ENCODE data around the gene CACNA1D. TPM values are rescaled to one million over a fixed set of nuclear protein-coding genes. Genes with fewer than 3 reads are reported as not detected.

The CACNA1D gene
- total RNA-seq, 1 experiment from 2014 or later: 1.1 TPM

- intact Hi-C loops (cut with micrococcal nuclease): loop anchor here (10.0 kb wide), 1 partner anchor 604 kb away; no protein-coding TSS in a partner anchor
- no peak overlapping the region for H3K27ac ChIP-seq (ENCODE audit: low read depth, low read length)
- no peaks in the 10 kb centered on the region for H3K9me3 ChIP-seq (ENCODE audit: control insufficient read depth in 1 of 2, insufficient read depth in 1 of 2, low read depth in 1 of 2, low read length in 2 of 2)
- ChIA-PET CTCF (no interaction called here), RAD21 (ENCODE audit: low non-redundant PET in 1 of 2, low total read pairs in 2 of 2, uncharacterized antibody in 2 of 2, unreplicated experiment in 2 of 2) (no interaction called here), POLR2A (no interaction called here)
- H3K4me1 ChIP-seq (ENCODE audit: control insufficient read depth in 1 of 2, insufficient read depth in 2 of 2, low read length in 2 of 2): peaks cover 5 to 6% of the 10 kb centered on the region in 2 experiments; a peak in 3 of 4 replicates
- no peak overlapping the region for H3K9ac ChIP-seq (ENCODE audit: low read length)
- H3K4me2 ChIP-seq (ENCODE audit: low read length): no peak overlapping the region
- no peak overlapping the region for H3K4me3 ChIP-seq (replicated peaks in 1 of 2; ENCODE audit: low read depth in 1 of 2, low read length in 2 of 2)
- ATAC-seq (peak; percentile 61), DNase-seq (ENCODE audit: low read depth, low spot score) (no peak)
- H4K20me1 ChIP-seq (ENCODE audit: insufficient read depth): no peaks in the 10 kb centered on the region
- no peaks in the 10 kb centered on the region for H3K36me3 ChIP-seq (ENCODE audit: control insufficient read depth in 1 of 2, insufficient read depth in 2 of 2, low read length in 2 of 2)
- no peaks in the 10 kb centered on the region for H3K79me2 ChIP-seq (ENCODE audit: insufficient read depth, low read length)
- TF ChIP-seq MAX (IDR thresholded peaks at IDR 0.05): no peak
- TF ChIP-seq SRF (IDR thresholded peaks at IDR 0.05; ENCODE audit: low read depth): no peak
- no peak for TF ChIP-seq ATF3 (IDR thresholded peaks at IDR 0.05)
- no peak for TF ChIP-seq RAD21 (IDR thresholded peaks at IDR 0.05; ENCODE audit: low read depth)
- no peak for TF ChIP-seq POLR2A (IDR thresholded peaks at IDR 0.05; ENCODE audit: borderline replicate concordance, extremely low read depth, insufficient read depth, insufficient read length)
- no peak for TF ChIP-seq EZH2phosphoT487 (IDR thresholded peaks at IDR 0.05; ENCODE audit: borderline replicate concordance)
- TF ChIP-seq ZFX (IDR thresholded peaks at IDR 0.05): no peak
- TF ChIP-seq EZH2 (IDR thresholded peaks at IDR 0.05): no peak
- no peak for TF ChIP-seq TCF7L2 (IDR thresholded peaks at IDR 0.05; ENCODE audit: borderline replicate concordance, extremely low read depth, insufficient read depth, insufficient read length)
- no peak overlapping the region for H2AFZ ChIP-seq (ENCODE audit: low read depth, low read length, poor library complexity, severe bottlenecking)
- H3K9me2 ChIP-seq (ENCODE audit: insufficient read depth): no peaks in the 10 kb centered on the region
- 0 out of 2 replicates have a peak, but pooled peaks cover 4% of the 10 kb centered on the region for H3K27me3 ChIP-seq (ENCODE audit: insufficient read depth, low read length)
- BruUV-seq (replicated peaks): no TSS peak
These were observed 224.1 kb downstream of the CACNA1D start for GRCh38 chr3:53718462-53718861.

- Histone ChIP-seq H3K27me3 (ENCODE audit: insufficient read depth, low read length) (0 out of 2 replicates have a peak, but pooled peaks cover 4% of the 10 kb centered on the region), H3K9me2 (ENCODE audit: insufficient read depth) (no peaks in the 10 kb centered on the region), H4K20me1 (ENCODE audit: insufficient read depth) (no peaks in the 10 kb centered on the region), H3K9ac (ENCODE audit: low read length) (no peak overlapping the region), H3K4me3 (replicated peaks in 1 of 2; ENCODE audit: low read depth in 1 of 2, low read length in 2 of 2) (no peak overlapping the region), H3K79me2 (ENCODE audit: insufficient read depth, low read length) (no peaks in the 10 kb centered on the region), H3K36me3 (ENCODE audit: control insufficient read depth in 1 of 2, insufficient read depth in 2 of 2, low read length in 2 of 2) (no peaks in the 10 kb centered on the region), H3K4me2 (ENCODE audit: low read length) (no peak overlapping the region), H2AFZ (ENCODE audit: low read depth, low read length, poor library complexity, severe bottlenecking) (no peak overlapping the region), H3K9me3 (ENCODE audit: control insufficient read depth in 1 of 2, insufficient read depth in 1 of 2, low read depth in 1 of 2, low read length in 2 of 2) (no peaks in the 10 kb centered on the region), H3K4me1 (ENCODE audit: control insufficient read depth in 1 of 2, insufficient read depth in 2 of 2, low read length in 2 of 2) (peaks cover 5 to 6% of the 10 kb centered on the region in 2 experiments; a peak in 3 of 4 replicates), H3K27ac (ENCODE audit: low read depth, low read length) (no peak overlapping the region)
- no peak for ATAC-seq
- TF ChIP-seq POLR2A (IDR thresholded peaks at IDR 0.05; ENCODE audit: borderline replicate concordance, extremely low read depth, insufficient read depth, insufficient read length) (no peak), ZFX (IDR thresholded peaks at IDR 0.05) (no peak), SRF (IDR thresholded peaks at IDR 0.05; ENCODE audit: low read depth) (no peak), SP1 (IDR thresholded peaks at IDR 0.05; ENCODE audit: low read depth) (no peak), POLR2AphosphoS5 (IDR thresholded peaks at IDR 0.05; ENCODE audit: low read depth, low read length) (no peak), EZH2phosphoT487 (IDR thresholded peaks at IDR 0.05; ENCODE audit: borderline replicate concordance) (no peak), EGR1 (IDR thresholded peaks at IDR 0.05; ENCODE audit: low read depth) (no peak), CBX3 (IDR thresholded peaks at IDR 0.05; ENCODE audit: low read depth) (no peak), EZH2 (IDR thresholded peaks at IDR 0.05) (no peak), ELF1 (IDR thresholded peaks at IDR 0.05; ENCODE audit: borderline replicate concordance, low read depth) (no peak), ZNF274 (IDR thresholded peaks at IDR 0.05; ENCODE audit: low read depth, low read length) (no peak), RAD21 (IDR thresholded peaks at IDR 0.05; ENCODE audit: low read depth) (no peak)
- ChIA-PET RAD21 (ENCODE audit: low non-redundant PET in 1 of 2, low total read pairs in 2 of 2, uncharacterized antibody in 2 of 2, unreplicated experiment in 2 of 2) (no interaction called here), POLR2A (no interaction called here), CTCF (no interaction called here)
- intact Hi-C loops (cut with micrococcal nuclease): loop anchor here (10.0 kb wide), 1 partner anchor 605 kb away; no protein-coding TSS in a partner anchor
- no peak for DNase-seq (ENCODE audit: low read depth, low spot score)
- BruUV-seq (replicated peaks): no TSS peak
These were observed 225.4 kb downstream of the CACNA1D start for GRCh38 chr3:53719796-53720195.

Data from HCT116 (cell line).